HK-2 (cell line): Measurements from ENCODE around the gene PHAF1.
"Not testable (repeated sequence)": the region's sequence is repeated elsewhere in the genome, so short reads cannot be mapped to it uniquely, and the experiment has no call there.

Experiments used
- DNase-seq: peaks from one replicate; pipeline ENCODE4 v3.0.0-alpha.2; 2018; ENCODE audit not compliant: unreplicated experiment

The PHAF1 gene

GRCh38 chr16:67104845-67105244 lies 4.9 kb upstream of the PHAF1 start:
- DNase-seq, result no peak

- no peak for DNase-seq
Measured at GRCh38 chr16:67105246-67105645, 4.5 kb upstream of the PHAF1 start.

- no peak for DNase-seq
Measured at GRCh38 chr16:67105881-67106280, 3.9 kb upstream of the PHAF1 start.

GRCh38 chr16:67108489-67108888 lies 1.3 kb upstream of the PHAF1 start:
- no peak for DNase-seq

GRCh38 chr16:67108931-67109406 lies 772 bp upstream of the PHAF1 start:
- DNase-seq, result no peak

GRCh38 chr16:67111951-67112444 lies 2.3 kb downstream of the PHAF1 start:
- DNase-seq, result no peak

GRCh38 chr16:67112591-67113399 lies 3.1 kb downstream of the PHAF1 start:
- DNase-seq, result no peak

GRCh38 chr16:67114793-67115192 lies 5.1 kb downstream of the PHAF1 start:
- DNase-seq, result no peak

- DNase-seq, result peak; percentile 74
Measured at GRCh38 chr16:67115639-67116038, 5.9 kb downstream of the PHAF1 start.

- DNase-seq, result no peak
Measured at GRCh38 chr16:67116388-67117311, 6.9 kb downstream of the PHAF1 start.

GRCh38 chr16:67117716-67118115 lies 8.0 kb downstream of the PHAF1 start:
- DNase-seq, result no peak

- DNase-seq, result no peak
Measured at GRCh38 chr16:67120025-67120424, 10.3 kb downstream of the PHAF1 start.

GRCh38 chr16:67122799-67123198 lies 13.1 kb downstream of the PHAF1 start:
- DNase-seq, result not testable (repeated sequence)

- DNase-seq, result no peak
Measured at GRCh38 chr16:67128417-67128816, 18.7 kb downstream of the PHAF1 start.

GRCh38 chr16:67128887-67129286 lies 19.1 kb downstream of the PHAF1 start:
- no peak for DNase-seq

GRCh38 chr16:67129422-67129821 lies 19.7 kb downstream of the PHAF1 start:
- DNase-seq, result no peak

GRCh38 chr16:67137605-67138004 lies 27.9 kb downstream of the PHAF1 start:
- DNase-seq, result peak; percentile 75

- no peak for DNase-seq
Measured at GRCh38 chr16:67141391-67141790, 31.6 kb downstream of the PHAF1 start.

- no peak for DNase-seq
Measured at GRCh38 chr16:67142342-67142741, 32.6 kb downstream of the PHAF1 start.

- no peak for DNase-seq
Measured at GRCh38 chr16:67144943-67145342, 35.2 kb downstream of the PHAF1 start.

- no peak for DNase-seq
Measured at GRCh38 chr16:67145746-67146145, 36.0 kb downstream of the PHAF1 start.
